A673 (cell line): ENCODE data around the gene PON1.

ENCODE experiments used
- CTCF ChIP-seq: fragments of 300-800, 200-600 bp; sonication (generic); conservative IDR thresholded peaks from 2 replicates; pipeline ENCODE4 v1.5.1; 2017; ENCODE audit warnings: low read depth, mild to moderate bottlenecking, antibody characterized with exemption, low read length, moderate library complexity, mixed read lengths
- EZH2 ChIP-seq: fragments of 200-600 bp; sonication (generic); IDR thresholded peaks from 2 replicates; pipeline ENCODE4 v1.6.1; 2017; ENCODE audit warnings: borderline replicate concordance, low read depth, mild to moderate bottlenecking, mixed read lengths, antibody characterized with exemption, low read length; ENCODE audit not compliant: poor library complexity, severe bottlenecking

GRCh38 chr7:95330204-95330960, 6.0 kb upstream of the PON1 start:
- TF ChIP-seq CTCF (no peak), EZH2 (no peak)
